ENCODE data around the gene TMC8.
"Not testable (repeated sequence)": the region's sequence is repeated elsewhere in the genome, so short reads cannot be mapped to it uniquely, and the experiment has no call there.

TMC8 gene

GRCh38 chr17:78130437-78131101, at the start of gene TMC8:
Gene TMC8, plus strand, starts transcription at chr17:78130771. Its CDS starts 818 bp downstream, at chr17:78131589.
- no peak for DNase-seq (ENCODE audit: low spot score)

GRCh38 chr17:78081551-78081950, 49.0 kb upstream of the TMC8 start:
- no peak for DNase-seq (ENCODE audit: low spot score)

DNA sequence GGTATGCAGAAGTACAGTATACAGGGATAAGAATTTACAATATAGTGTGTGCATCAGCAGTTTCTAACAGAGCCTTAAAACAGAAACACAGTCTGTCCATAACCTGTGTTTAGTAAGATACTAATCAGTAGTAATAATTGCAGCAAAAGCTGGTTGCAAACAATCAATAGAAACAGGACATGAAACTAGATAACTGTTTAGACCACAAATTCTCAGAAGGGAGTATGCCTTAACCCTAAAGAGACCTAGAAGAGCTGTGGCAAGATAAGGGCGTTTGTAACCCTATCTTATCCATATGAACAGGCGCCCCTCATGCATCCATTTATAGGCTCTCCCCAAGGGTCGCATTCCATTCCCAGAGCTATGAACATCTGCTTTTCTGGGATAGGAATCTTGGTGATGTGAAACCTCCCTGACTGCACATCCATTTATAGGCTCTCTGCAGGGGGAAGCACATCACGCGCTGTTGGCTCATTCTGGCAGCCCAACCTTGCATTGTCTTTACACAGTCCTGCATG, 48.2 kb upstream of the TMC8 start:
- not testable (repeated sequence) for DNase-seq (ENCODE audit: low spot score)

DNA sequence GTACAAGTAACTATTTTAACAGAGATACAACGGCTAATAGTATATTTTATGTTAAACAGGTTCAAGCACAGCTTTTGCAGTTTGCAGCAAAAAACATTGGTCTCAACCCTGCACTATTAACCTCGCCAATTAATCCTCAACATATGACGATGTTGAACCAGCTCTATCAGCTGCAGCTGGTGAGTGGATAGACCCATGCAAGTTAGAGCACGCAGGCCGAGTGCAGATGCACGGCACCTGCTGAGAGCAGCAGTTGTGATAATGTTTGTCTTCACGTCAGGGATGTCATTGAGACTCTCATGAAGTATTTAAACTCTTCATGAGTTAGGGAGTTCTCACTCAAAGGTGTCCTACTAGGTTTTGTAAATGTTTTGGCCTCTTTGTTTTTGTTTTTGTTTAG, 47.6 kb upstream of the TMC8 start:
- no peak for DNase-seq (ENCODE audit: low spot score)

GRCh38 chr17:78086740-78087139, 43.8 kb upstream of the TMC8 start:
- no peak for DNase-seq (ENCODE audit: low spot score)

DNA sequence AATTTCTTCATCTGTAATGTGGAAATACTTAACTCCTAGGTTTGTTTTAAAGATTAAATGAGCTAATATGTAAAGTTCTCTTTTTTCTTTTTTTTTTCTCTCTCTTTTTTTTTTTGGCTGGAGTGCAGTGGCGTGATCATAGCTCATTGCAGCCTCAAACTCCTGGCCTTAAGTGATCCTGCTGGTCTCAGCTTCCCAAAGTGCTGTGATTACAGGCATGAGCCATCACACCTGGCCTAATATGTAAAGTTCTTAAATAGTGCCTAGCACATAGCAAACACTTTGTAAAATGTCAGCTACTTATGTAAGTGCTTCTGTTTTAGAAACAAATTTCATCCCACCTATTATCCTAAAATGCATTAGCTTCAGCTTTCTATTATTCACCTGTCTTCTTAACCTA, 42.0 kb upstream of the TMC8 start:
- no peak for DNase-seq (ENCODE audit: low spot score)

DNA sequence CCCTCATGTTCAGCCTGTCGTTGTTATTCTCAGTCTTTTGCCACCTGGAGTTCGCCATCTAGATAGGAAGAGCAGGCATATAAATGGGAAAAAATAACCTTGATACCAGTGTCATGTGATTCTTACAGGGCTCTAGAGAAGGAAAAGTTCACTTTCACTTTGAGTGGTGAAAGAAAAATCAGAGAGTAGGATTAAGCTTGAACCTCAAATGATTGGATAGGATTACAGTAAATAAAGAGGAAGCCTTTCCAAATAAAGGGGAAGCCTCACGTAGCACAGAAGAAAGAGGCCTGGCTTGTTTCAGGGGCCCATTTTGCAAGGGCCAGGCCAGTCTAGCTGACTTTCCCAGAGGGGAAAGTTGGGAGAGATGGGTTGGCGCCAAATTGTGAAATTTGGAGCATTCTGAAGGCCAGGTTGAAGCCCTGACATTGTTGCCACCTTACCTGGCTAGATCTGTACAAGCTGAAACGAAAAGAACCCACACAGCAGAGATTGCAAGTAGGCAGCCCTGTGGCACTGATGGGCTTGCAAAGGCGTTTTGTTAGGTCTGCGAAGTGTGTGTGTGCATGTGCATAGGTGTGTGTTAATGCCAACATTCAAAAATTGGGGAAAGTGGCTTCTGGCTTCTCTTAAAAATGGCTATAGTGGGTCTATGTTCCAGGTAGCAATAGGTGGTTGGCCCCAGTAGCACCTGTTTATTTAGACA, 40.8 kb upstream of the TMC8 start:
- DNase-seq (ENCODE audit: low spot score) = no peak

DNA sequence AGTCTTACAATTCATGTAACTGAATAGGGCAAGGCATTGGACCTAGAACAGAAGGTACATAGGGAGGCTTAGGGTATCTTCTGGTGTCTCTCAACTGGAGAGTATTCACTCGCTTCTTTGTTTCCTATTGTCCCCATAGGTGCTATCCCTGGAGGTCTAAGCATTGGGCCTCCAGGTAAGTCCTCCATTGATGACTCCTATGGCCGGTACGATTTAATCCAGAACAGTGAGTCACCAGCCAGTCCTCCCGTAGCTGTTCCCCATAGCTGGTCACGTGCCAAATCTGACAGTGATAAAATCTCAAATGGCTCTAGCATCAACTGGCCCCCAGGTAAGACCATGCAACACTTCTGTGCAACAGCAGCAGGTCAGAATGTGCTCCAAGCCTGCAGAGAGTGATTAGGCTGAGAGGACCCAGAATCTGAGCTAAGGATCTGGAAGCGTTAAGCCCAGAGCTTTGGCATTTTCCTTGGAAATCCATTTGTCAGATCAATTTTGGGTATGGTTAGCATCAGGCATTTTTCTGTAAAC, 37.7 kb upstream of the TMC8 start:
- DNase-seq (ENCODE audit: low spot score) = no peak

GRCh38 chr17:78095035-78095434, 35.5 kb upstream of the TMC8 start:
- no peak for DNase-seq (ENCODE audit: low spot score)

DNA sequence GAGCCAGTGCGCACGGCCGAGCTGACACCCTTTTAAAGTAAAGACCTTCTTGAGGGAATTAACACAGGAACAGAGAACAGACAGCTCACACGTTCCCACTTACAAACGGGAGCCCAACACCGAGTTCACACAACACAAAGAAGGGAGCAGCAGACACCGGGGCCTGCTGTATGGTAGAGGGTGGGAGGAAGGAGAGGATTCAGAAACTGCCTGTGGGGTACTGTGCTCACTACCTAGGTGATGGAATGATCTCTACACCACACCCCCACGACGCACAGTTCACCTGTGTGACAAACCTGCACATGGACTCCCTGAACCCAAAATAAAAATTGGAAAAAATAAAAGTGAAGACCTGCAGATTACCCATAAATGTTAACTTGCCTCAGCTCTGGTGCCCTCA, 34.5 kb upstream of the TMC8 start:
- no peak for DNase-seq (ENCODE audit: low spot score)

- DNase-seq (ENCODE audit: low spot score) = no peak
Observed at GRCh38 chr17:78101112-78101511, 29.5 kb upstream of the TMC8 start.

DNA sequence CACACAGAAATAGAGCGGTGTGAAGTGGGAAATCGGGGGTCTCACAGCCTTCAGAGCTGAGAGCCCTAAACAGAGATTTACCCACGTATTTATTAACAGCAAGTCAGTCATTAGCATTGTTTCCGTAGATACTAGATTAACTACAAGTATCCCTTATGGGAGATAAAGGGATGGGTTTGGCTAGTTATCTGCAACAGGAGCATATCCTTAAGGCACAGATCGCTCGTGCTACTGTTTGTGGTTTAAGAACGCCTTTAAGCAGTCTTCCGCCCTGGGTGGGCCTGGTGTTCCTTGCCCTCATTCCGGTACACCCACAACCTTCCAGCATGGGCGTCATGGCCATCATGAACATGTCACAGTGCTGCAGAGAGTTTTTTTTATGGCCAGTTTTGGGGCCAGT, 29.0 kb upstream of the TMC8 start:
- no peak for DNase-seq (ENCODE audit: low spot score)

DNA sequence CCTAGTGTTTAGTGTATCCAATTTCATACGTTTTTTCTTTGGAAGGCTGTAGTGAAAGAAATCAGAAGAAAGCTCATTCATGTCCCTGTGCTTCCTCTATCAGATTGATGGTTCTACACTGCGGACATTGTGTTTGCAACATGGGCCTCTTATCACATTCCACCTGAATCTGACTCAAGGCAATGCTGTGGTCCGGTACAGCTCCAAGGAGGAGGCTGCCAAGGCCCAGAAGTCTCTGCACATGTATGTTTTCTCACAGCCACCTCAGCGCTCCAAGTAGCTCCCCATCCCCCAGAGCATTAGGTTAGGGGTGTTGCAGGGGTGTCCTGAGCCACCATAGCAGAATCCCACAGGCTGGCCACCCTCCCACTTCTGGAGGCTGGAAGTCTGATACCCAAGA, 27.3 kb upstream of the TMC8 start:
- DNase-seq (ENCODE audit: low spot score) = no peak

- DNase-seq (ENCODE audit: low spot score) = no peak
Observed at GRCh38 chr17:78104540-78104941, 26.0 kb upstream of the TMC8 start.

DNA sequence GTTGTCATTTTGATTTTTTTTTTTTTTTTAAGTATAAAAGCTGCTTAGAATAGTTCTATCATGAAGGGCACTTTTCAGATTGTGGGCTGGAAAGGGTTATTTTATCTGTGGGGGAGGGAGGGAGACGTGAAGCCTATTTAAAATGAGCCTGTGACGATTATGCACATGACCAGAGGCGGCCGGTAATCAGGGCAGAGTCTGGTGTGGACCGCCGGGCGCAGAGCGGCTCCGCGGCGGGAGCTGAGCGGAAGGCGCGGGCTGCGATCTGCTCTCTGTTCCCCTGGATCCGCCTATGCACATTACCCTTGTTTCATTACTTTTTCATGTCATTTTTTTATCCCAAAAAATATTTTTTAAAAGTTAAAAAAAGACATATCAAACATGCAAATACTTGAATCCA, 25.5 kb upstream of the TMC8 start:
- DNase-seq (ENCODE audit: low spot score) = no peak

DNA sequence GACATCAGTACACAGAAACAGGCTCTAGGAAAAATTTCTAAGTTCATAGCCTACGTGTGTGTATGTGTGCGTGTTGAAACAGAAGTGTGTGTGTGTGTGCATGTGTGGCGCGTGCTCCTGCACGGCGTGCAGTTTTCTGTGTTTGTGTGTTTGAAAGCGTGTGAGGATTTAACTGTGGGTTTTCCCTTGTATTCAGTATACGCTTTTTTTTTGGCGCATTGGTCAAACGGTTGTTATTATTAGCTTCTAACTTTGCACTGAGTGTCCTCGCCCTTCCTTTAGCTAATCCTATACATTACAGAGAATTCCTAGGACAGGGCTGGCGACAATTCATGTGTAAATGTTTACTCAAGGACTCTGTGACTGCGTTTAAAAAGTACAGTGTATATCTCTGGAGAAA, 25.0 kb upstream of the TMC8 start:
- no peak for DNase-seq (ENCODE audit: low spot score)

DNA sequence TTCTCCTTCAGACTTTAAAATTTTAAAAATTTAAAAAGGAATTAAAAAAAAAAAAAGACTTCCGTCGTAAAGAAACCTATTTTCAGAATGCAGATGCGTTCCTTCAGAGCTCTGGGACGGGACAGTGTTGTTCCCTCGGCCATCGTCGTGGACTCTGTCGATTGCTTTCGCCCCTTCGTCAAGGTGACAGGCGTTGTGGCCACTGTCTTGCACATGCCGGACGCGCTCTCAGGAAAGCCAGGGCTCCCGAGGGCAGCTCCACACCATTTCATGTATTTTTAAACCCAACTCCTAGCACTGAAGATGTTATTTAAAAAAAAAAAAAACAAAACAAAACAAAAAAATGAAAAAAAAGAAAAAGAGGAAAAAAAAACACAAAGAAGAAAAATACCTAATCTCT, 24.4 kb upstream of the TMC8 start:
- DNase-seq (ENCODE audit: low spot score) = no peak

DNA sequence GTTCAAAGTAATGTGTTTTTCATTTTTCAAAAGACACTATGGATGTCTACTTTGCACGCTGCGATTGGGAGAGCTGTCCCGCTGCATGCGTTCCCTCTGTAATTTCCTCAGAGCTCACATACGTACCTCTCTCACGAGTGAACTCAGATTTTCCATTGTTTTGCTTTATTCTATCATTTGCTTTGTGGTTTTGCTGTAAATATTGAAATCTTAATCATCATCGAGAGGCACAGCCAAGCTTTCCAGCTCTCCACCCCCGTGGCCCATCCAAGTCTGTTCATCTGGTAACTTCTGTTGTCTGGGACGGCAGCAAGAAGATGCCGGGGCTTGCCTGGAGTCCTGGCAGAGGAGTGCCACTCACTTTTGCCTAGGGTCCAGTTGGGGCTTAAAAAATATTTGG, 23.1 kb upstream of the TMC8 start:
- DNase-seq (ENCODE audit: low spot score) = no peak

GRCh38 chr17:78107976-78108725, 22.4 kb upstream of the TMC8 start:
- no peak for DNase-seq (ENCODE audit: low spot score)

- DNase-seq (ENCODE audit: low spot score) = no peak
Observed at GRCh38 chr17:78108726-78109488, 21.7 kb upstream of the TMC8 start.

- DNase-seq (ENCODE audit: low spot score) = no peak
Observed at GRCh38 chr17:78109489-78109761, 21.1 kb upstream of the TMC8 start.

DNA sequence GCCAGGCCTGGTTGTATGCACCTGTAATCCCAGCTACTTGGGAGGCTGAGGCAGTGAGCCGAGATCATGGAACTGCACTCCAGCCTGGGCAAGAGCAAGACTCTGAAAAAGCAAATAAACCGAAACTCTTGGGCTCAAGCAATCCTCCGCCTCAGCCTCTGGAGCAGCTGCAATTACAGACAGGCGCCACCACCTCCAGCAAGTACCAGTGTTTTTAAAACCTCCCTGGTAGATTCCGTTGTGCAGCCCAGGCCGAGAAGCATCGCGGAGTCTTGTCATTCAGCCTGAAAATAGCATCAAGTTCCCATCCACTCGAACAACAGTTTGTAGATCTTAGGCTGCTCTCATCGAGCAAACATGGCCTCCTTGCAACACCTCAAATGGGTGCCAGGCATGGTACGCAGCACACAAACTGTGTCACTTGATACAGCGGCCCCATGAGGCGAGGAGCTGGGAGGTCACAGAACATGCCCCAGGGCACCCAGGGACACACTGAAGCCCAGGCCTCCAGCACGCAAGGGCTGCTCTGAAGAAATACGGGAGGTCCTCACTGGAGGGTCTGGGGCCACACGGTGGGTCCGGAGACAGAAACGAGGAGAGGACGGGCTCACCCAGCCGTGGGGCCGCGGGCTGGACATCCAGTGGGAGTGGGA, 20.1 kb upstream of the TMC8 start:
- DNase-seq (ENCODE audit: low spot score) = no peak
